CD4-positive, alpha-beta T cell treated with Interleukin-10 for 1 hour (primary cell): Measurements from ENCODE around the gene HIVEP1.
A peak's percentile ranks its signal among the peaks of the same experiment; 100 is the strongest.

ENCODE experiments used
- DNase-seq: peaks from one replicate; pipeline ENCODE4 v3.0.0-alpha.2; 2020

Gene HIVEP1

GRCh38 chr6:12012038-12012557 is at the start of gene HIVEP1:
Gene HIVEP1, plus strand, starts transcription at chr6:12012312. Its CDS starts 3,317 bp downstream, at chr6:12015629.
- DNase-seq = no peak

DNA sequence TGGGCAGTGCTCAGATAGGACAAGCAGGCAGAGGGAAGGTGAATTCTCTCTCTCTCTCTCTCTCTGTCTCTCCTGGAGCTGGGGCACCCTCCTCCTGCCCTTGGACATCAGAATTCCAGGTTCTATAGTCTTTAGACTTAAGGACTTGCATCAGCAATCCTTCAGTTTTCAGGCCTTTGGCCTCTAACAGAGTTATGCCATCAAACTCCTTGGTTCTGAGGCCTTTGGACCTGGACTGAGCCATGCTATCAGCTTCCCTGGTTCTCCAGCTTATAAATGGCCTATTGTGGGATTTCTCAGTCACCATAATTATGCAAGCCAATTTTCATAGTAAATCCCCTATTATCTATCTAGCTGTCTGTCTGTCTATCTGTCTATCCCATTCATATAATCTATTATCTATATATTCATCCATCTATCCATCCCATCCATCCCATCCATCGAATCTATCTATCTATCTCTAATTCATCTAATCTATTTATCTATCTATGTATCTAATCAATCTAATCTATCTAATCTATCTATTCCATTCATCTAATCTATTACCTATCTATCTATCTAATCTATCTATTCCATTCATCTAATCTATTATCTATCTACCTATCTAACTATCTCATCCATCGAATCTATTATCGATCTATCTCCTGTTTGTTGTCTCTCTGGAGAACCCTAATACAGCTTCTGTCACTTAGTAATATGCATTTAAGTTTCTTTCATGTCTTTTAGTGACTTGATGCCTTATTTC is 48.2 kb upstream of the HIVEP1 start:
- DNase-seq = no peak

- DNase-seq = no peak
These were observed 47.3 kb upstream of the HIVEP1 start for GRCh38 chr6:11964729-11965335.

DNA sequence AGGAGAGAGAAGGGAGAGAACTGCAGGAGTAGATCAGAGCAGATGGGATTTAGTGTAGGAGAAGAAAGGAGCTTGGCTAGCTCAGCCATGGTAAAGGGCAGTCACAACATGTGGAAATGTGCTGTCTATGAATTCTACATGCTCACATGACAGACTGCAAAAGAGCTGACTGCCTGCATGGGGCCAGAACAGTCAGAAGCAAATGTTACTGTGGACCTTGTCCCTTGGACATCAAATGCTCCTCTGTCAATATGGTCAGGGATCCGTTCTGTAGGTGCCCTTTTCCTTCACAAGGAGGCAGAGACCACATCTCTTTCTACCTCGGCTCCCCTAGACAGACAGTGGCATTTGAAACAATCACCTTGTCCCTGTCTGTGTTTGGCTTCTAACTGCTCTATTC is 46.6 kb upstream of the HIVEP1 start:
- no peak for DNase-seq

DNA sequence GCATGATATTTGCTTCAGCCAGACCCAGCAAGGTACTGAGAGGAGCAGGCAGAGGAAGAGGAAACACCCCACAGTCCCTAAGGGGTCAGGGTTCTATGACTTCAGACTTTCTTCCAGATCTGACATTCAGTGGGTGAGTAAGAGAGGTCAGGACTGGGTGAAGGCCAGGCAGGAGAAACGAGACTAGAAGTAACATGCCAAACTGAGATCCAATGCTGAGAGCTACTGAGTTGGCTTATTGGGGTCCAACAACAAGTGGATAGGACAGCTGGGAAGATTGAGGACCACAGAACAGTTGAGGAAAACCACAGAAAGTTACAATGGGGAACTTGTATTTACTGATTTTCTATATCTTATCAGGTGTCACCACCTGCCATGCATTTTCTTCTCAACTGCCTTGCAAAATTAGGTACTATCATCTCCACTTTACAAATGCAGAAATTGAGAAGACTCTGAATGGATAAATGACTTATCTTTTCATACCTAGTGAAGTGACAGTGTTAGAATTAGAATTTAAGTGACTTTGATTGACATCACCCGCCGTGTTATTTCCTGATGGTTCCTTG is 43.8 kb upstream of the HIVEP1 start:
- DNase-seq = no peak

- DNase-seq = no peak
These were observed 43.0 kb upstream of the HIVEP1 start for GRCh38 chr6:11969092-11969491.

GRCh38 chr6:11970114-11970513 is 42.0 kb upstream of the HIVEP1 start:
- no peak for DNase-seq

GRCh38 chr6:11971154-11971553 is 41.0 kb upstream of the HIVEP1 start:
- DNase-seq = no peak

- DNase-seq = no peak
These were observed 39.8 kb upstream of the HIVEP1 start for GRCh38 chr6:11972270-11972669.

DNA sequence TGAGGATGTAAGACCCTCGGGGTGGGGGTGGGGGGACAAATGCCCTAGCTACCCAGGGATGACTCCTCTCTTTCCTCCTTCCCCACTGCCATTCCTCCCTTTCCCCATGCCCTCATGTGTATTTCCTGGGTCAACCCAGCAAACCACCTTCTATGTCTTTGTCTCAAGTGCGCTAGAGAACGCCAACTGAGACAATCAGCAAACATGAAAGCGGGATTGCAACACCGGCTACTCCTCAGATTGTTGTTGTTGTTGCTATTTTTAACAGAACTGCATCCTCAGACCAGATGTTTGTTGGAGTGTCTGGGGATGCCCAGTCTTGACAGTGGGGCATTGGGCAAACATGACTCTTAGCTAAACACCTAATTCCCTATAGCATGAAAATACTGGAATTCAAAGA is 39.3 kb upstream of the HIVEP1 start:
- no peak for DNase-seq

- no peak for DNase-seq
These were observed 38.9 kb upstream of the HIVEP1 start for GRCh38 chr6:11973238-11973637.

DNA sequence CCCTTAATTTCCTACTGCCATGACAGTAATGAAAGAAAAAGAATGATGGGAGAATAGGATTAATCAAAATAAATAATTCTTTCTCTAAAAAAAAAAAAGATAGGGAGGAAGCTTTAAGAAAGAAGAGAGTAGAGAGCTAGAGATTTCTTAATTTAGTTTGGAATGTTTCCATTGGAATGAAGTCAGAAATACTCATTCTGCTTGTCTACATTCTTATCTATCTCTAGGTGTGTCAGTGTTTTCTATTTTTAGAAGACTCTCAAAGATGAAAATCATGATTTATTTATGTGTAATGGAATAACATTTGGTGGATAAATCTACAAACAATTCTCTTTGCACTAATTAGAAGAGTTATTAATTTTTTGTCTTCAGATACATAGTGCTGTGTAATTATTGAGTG is 38.0 kb upstream of the HIVEP1 start:
- DNase-seq = no peak

DNA sequence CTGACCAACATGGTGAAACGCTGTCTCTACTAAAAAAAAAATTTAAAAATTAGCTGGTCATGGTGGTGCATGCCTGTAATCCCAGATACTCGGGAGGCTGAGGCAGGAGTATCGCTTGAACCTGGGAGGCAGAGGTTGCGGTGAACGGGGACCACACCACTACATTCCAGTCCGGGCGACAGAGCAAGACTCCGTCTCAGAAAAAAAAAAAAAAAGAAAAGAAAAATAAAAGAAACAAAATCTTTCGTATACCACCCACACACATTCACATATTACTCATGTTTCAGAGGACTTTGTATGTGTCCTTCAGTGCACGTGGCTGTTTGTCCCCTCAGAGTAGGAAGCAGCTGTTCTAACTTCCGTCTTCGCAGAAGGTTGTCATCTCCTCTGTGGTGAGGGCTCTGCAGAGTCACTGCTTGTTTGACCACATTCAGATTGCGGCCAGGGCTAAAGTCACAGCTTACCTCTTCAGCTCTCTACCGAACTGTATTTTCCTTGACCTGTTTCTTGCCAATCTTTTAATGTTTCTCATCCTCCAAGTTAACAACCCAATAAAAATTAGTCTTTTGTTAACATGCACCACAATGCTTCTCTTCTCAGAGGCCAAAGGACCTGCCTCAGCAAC is 36.6 kb upstream of the HIVEP1 start:
- peak; percentile 30 for DNase-seq

- no peak for DNase-seq
These were observed 35.6 kb upstream of the HIVEP1 start for GRCh38 chr6:11976489-11976888.

DNA sequence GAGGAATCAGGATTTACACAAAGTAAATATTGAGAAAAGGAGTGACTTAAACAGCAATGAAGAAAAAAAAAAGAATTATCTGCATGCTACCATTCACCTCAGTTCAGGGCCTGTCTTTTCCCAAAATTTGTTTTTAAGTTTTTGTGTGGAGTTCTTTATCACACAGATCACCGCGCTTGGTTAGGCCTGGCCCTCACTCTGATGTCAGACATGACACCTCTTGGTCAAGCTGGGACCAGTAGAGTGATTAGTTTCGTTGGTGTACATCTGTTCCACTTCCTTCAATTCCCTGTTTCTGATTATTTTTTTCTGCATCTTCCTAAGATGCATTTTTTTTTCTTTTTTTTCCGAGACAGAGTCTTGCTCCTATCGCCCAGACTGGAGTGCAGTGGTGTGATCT is 34.9 kb upstream of the HIVEP1 start:
- DNase-seq = no peak

- no peak for DNase-seq
These were observed 34.4 kb upstream of the HIVEP1 start for GRCh38 chr6:11977738-11978137.

- no peak for DNase-seq
These were observed 33.7 kb upstream of the HIVEP1 start for GRCh38 chr6:11978169-11978987.

DNA sequence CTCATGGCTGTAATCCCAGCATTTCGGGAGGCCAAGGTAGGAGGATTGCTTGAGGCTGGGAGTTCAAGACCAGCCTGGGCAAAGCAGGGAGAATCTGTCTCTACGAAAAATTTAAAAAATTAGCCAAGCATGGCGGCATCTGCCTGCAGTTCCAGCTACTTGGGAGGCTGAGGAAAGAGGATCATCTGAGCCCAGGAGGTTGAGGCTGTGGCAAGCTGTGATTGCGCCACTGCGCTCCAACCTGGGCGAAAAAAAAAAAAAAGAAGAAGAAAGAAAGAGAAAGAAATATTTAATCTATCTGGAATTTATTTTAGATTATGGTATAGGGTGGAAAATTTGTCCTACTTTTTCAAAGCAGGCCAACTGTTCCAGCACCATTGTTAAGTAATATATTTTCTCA is 32.2 kb upstream of the HIVEP1 start:
- no peak for DNase-seq

DNA sequence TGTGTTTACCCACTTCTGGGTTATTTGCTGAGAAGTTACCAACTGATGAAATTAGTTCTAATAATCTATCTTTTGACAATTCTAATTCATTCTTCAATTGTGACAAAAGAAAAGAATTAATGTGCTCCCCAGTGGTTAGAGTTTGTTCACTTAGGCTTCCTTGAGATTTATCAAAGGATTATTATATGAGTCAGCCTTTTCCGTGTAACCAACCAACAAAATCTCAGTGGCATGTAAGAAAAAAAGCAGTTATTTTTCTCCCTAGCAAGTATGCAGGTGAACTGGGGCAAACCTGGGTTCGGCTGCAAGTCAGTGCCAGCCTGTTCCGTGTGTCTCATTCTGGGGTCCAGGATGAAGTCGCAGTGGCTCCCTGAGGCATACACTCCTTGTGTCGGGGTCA is 28.8 kb upstream of the HIVEP1 start:
- DNase-seq = no peak

GRCh38 chr6:11987386-11987785 is 24.7 kb upstream of the HIVEP1 start:
- DNase-seq = no peak

- no peak for DNase-seq
These were observed 22.7 kb upstream of the HIVEP1 start for GRCh38 chr6:11989386-11989785.

DNA sequence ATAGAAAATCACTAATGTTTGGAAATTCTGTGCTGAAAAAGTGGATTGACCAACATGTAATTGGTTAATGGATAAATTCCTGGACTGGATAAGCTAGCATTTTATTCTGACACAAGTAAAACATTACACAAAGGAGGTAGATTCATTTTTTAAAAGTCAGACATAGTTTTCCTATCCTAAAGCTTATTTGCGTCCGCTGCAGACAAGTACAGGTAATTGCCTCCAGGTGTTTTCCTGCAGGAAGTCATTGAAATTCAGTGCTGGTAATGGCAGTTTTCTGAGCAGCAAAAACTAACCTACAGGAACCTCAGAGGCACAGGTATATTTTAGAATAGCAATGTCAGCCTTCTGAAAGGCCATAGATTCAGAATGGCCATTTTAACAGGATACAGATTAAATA is 20.0 kb upstream of the HIVEP1 start:
- DNase-seq = no peak
